Measurements from ENCODE around the gene RASGRP4.

GRCh38 chr19:38429055-38429810, 3.2 kb upstream of the RASGRP4 start:
- no peak for TF ChIP-seq CTCF (IDR thresholded peaks at IDR 0.05 in 2 of 3, conservative IDR thresholded peaks at IDR 0.05 in 1 of 3; ENCODE audit: borderline replicate concordance in 1 of 3, insufficient read depth in 1 of 3, low read depth in 2 of 3, low read length in 2 of 3)
- no peak for TF ChIP-seq POLR2A (IDR thresholded peaks at IDR 0.05; ENCODE audit: borderline replicate concordance, extremely low read depth, insufficient read depth, insufficient read length)
- TF ChIP-seq EZH2 (IDR thresholded peaks at IDR 0.05), result no peak
- TF ChIP-seq EGR1 (IDR thresholded peaks at IDR 0.05; ENCODE audit: low read depth), result no peak
- TF ChIP-seq POLR2AphosphoS5 (IDR thresholded peaks at IDR 0.05; ENCODE audit: low read depth, low read length), result no peak
- no peak for TF ChIP-seq SP1 (IDR thresholded peaks at IDR 0.05; ENCODE audit: low read depth)
- TF ChIP-seq YY1 (IDR thresholded peaks at IDR 0.05; ENCODE audit: extremely low read depth, insufficient replicate concordance, low read depth, low read length), result no peak
- no peak for TF ChIP-seq MAX (IDR thresholded peaks at IDR 0.05)
- TF ChIP-seq ELF1 (IDR thresholded peaks at IDR 0.05; ENCODE audit: borderline replicate concordance, low read depth), result no peak
- TF ChIP-seq CBX3 (IDR thresholded peaks at IDR 0.05; ENCODE audit: low read depth), result no peak
- TF ChIP-seq EZH2phosphoT487 (IDR thresholded peaks at IDR 0.05; ENCODE audit: borderline replicate concordance), result no peak
- TF ChIP-seq TCF7L2 (IDR thresholded peaks at IDR 0.05; ENCODE audit: borderline replicate concordance, extremely low read depth, insufficient read depth, insufficient read length), result no peak
- TF ChIP-seq REST (IDR thresholded peaks at IDR 0.05; ENCODE audit: low read depth), result no peak

Data from HCT116 (cell line).